Kidney (tissue), 14 donors: ENCODE data around the gene TEKT4. TPM values are rescaled to one million over a fixed set of nuclear protein-coding genes. Genes with fewer than 3 reads are reported as not detected.
"Not testable (repeated sequence)": the region's sequence is repeated elsewhere in the genome, so short reads cannot be mapped to it uniquely, and the experiment has no call there.

ENCODE experiments used
- DNase-seq, 5 donors: peaks; one replicate each; pipeline ENCODE4 v3.0.0-alpha.2; 2013 to 2020
- FAIRE-seq: peaks from 2 replicates; lab custom pipeline; 2012; peaks lifted over from hg19 to GRCh38; lab: Jason Lieb, UNC
- H3K27ac ChIP-seq, 2 donors: one replicate each; pipeline ENCODE4 v1.7.0; 2013; ENCODE audit warnings: low read depth in 2 of 2, low read length in 2 of 2, inconsistent platforms in 1 of 2
- H3K27me3 ChIP-seq: one replicate; pipeline ENCODE4 v1.7.1; 2013; ENCODE audit warnings: low read length, inconsistent platforms; ENCODE audit not compliant: control insufficient read depth, insufficient read depth
- H3K36me3 ChIP-seq, 3 donors: one replicate each; pipeline versions ENCODE4 v1.7.0 to v1.7.1; 2013; ENCODE audit warnings: low read length in 3 of 3, control low read depth in 1 of 3, inconsistent platforms in 1 of 3; ENCODE audit not compliant: insufficient read depth in 3 of 3, control insufficient read depth in 2 of 3
- H3K4me1 ChIP-seq, 3 donors: one replicate each; pipeline versions ENCODE4 v1.7.0 to v1.7.1; 2013; ENCODE audit warnings: low read length in 3 of 3, inconsistent platforms in 1 of 3, low read depth in 1 of 3; ENCODE audit not compliant: control insufficient read depth in 2 of 3, insufficient read depth in 2 of 3
- H3K4me3 ChIP-seq, 3 donors: one replicate each; pipeline versions ENCODE4 v1.7.0 to v1.8.1; 2013; ENCODE audit warnings: low read length in 3 of 3, control low read depth in 1 of 3, inconsistent platforms in 1 of 3
- H3K9ac ChIP-seq, 3 donors: one replicate each; pipeline versions ENCODE4 v1.7.0 to v1.7.1; 2013; ENCODE audit warnings: low read length in 3 of 3, control low read depth in 1 of 3, inconsistent platforms in 1 of 3
- H3K9me3 ChIP-seq, 3 donors: one replicate each; pipeline versions ENCODE4 v1.7.0 to v1.7.1; 2013; ENCODE audit warnings: low read length in 3 of 3, control low read depth in 1 of 3, inconsistent platforms in 1 of 3; ENCODE audit not compliant: control insufficient read depth in 2 of 3, insufficient read depth in 1 of 3
- CTCF ChIP-seq: IDR thresholded peaks from 3 replicates; pipeline ENCODE4 v1.5.1; 2012; ENCODE audit warnings: mild to moderate bottlenecking, moderate library complexity, borderline replicate concordance; ENCODE audit not compliant: insufficient read depth; ENCODE audit errors: extremely low read depth
- intact Hi-C: fragments of 100-400 bp; cut with DNase I; formaldehyde crosslinking; loops from one replicate; pipeline ENCODE4 v1.11.1; 2022
- polyA plus RNA-seq: library from polyadenylated mRNA; stranded (reverse); fragments of 350-450 nt; fragmentation: Illumina TruSeq; extraction: RNeasy Lipid Tissue Mini Kit (QIAGEN cat#74804); gene quantifications from one replicate; pipeline ENCODE4 v1.2.3, GENCODE V29; 2014; ENCODE audit warnings: low read depth, low replicate concordance; ENCODE audit not compliant: insufficient read depth
- total RNA-seq: library from RNA; stranded (reverse); fragmentation: NEBNext Ultra II Directional; extraction: Animal tissue kit (Norgen Biotek cat#: 25700); gene quantifications from one replicate; pipeline ENCODE4 v1.2.1, GENCODE V29; 2021
- donor health status: control.
- donor health status: control.
- donor health status: control.
- donor health status: control.
- donor health status: control.
- donor health status: DM: yes; HTN: yes; CAD: no.
- donor health status: Normal renal cell carcinoma (clear cell type).

Gene TEKT4
- total and polyA plus RNA-seq, 2 donors from 2014 or later, result 0.16 TPM; not detected in 1

GRCh38 chr2:94875820-94876522 is 4.7 kb downstream of the TEKT4 start:
- DNase-seq (no peak), FAIRE-seq (no peak)
- H3K27me3 ChIP-seq, result no peaks in the 10 kb centered on the region
- H3K9me3 ChIP-seq, result no peaks in the 10 kb centered on the region
- no peaks in the 10 kb centered on the region for H3K36me3 ChIP-seq
- no peak overlapping the region for H3K27ac ChIP-seq
- no peak overlapping the region for H3K4me3 ChIP-seq
- peaks cover 0 to 2% (median 0%) of the 10 kb centered on the region in 3 donors for H3K4me1 ChIP-seq
- intact Hi-C loops, result no loop called here
- TF ChIP-seq CTCF, result no peak
- H3K9ac ChIP-seq, result no peak overlapping the region

- Histone ChIP-seq H3K9me3 (no peaks in the 10 kb centered on the region), H3K4me1 (peaks cover 0 to under 1% (median 0%) of the 10 kb centered on the region in 3 donors), H3K27me3 (no peaks in the 10 kb centered on the region), H3K27ac (no peak overlapping the region), H3K4me3 (no peak overlapping the region), H3K9ac (no peak overlapping the region), H3K36me3 (no peaks in the 10 kb centered on the region)
- no peak for TF ChIP-seq CTCF
- intact Hi-C loops, result no loop called here
- FAIRE-seq (no peak), DNase-seq (peak in 1 of 5 donors; percentile 31)
These were observed 5.3 kb downstream of the TEKT4 start for GRCh38 chr2:94876523-94876863.

GRCh38 chr2:94877129-94877528 is 5.9 kb downstream of the TEKT4 start:
- TF ChIP-seq CTCF, result no peak
- Histone ChIP-seq H3K27me3 (no peaks in the 10 kb centered on the region), H3K27ac (no peak overlapping the region)

GRCh38 chr2:94878575-94878974 is 7.3 kb downstream of the TEKT4 start:
- H3K4me3 ChIP-seq, FAIRE-seq, H3K9ac ChIP-seq, H3K27me3 ChIP-seq, H3K4me1 ChIP-seq, DNase-seq, H3K36me3 ChIP-seq, H3K27ac ChIP-seq, intact Hi-C loops, H3K9me3 ChIP-seq: not testable (repeated sequence)

More at GRCh38 chr2:94877129-94877528, 5.9 kb downstream of the TEKT4 start:
- H3K4me1 ChIP-seq, result no peaks in the 10 kb centered on the region
- intact Hi-C loops, result no loop called here
- H3K36me3 ChIP-seq, result no peaks in the 10 kb centered on the region
- no peaks in the 10 kb centered on the region for H3K9me3 ChIP-seq
- no peak overlapping the region for H3K9ac ChIP-seq
- FAIRE-seq, result no peak
- DNase-seq, result peak in 1 of 5 donors; percentile 26
- H3K4me3 ChIP-seq, result no peak overlapping the region
